GM12892 (cell line): ENCODE results near the gene CDKL4.

Experiments
- DNase-seq: peaks from one replicate; pipeline ENCODE4 v3.0.0; 2011; ENCODE audit not compliant: insufficient read length
- FAIRE-seq: peaks from 2 replicates; lab custom pipeline; 2011; peaks lifted over from hg19 to GRCh38; lab: Jason Lieb, UNC
- POLR2A ChIP-seq: IDR thresholded peaks from 2 replicates; pipeline ENCODE4 v1.6.1; 2011; ENCODE audit warnings: low read depth, low read length, control low read depth
- POLR2AphosphoS5 ChIP-seq: IDR thresholded peaks from 2 replicates; pipeline ENCODE4 v1.6.1; 2011; ENCODE audit warnings: low read depth, low read length, control low read depth
- TAF1 ChIP-seq: IDR thresholded peaks from 2 replicates; pipeline ENCODE4 v1.6.1; 2011; ENCODE audit warnings: low read depth, mild to moderate bottlenecking, control low read depth, low read length, borderline replicate concordance

CDKL4 gene

GRCh38 chr2:39135690-39136259 is 108.0 kb downstream of the CDKL4 start:
- TF ChIP-seq TAF1 (no peak), POLR2AphosphoS5 (no peak), POLR2A (no peak)

GRCh38 chr2:39133215-39133851 is 110.4 kb downstream of the CDKL4 start:
- FAIRE-seq (no peak), DNase-seq (no peak)
- no peak for TF ChIP-seq TAF1
- no peak for TF ChIP-seq POLR2A
- TF ChIP-seq POLR2AphosphoS5, result no peak

More at GRCh38 chr2:39135690-39136259, 108.0 kb downstream of the CDKL4 start:
- DNase-seq (no peak), FAIRE-seq (no peak)

DNA sequence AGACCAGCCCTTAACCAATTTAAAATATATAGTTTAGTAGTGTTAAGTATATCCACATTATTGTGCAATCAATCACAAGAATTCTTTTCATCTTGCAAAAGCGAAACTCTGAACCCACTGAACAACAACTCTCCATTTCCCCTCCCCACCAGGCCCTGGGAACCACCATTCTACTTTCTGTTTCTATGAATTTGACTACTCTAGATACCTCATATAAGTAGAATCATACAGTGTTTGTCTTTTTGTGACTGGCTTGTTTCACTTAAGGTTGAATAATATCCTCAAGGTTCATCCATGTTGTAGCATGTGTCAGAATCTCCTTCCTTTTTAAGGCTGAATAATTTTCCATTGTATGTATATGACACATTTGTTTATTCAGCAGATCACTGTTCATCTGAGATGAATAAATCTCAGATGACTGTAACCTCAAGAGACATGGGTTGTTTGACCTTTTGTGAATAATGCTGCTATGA is 114.8 kb downstream of the CDKL4 start:
- TF ChIP-seq TAF1 (no peak), POLR2A (no peak), POLR2AphosphoS5 (no peak)
- no peak for DNase-seq
- FAIRE-seq, result peak; percentile 88

GRCh38 chr2:39127973-39128372 is 115.8 kb downstream of the CDKL4 start:
- DNase-seq (no peak), FAIRE-seq (peak; percentile 85)
- no peak for TF ChIP-seq TAF1
- no peak for TF ChIP-seq POLR2AphosphoS5
- TF ChIP-seq POLR2A, result no peak
